ENCODE results near the gene PHACTR3. TPM values are rescaled to one million over a fixed set of nuclear protein-coding genes. Genes with fewer than 3 reads are reported as not detected.

Gene PHACTR3
- total and polyA plus RNA-seq, 2 of the 8 experiments (the other 6 are each of a cell fraction or from before 2014, with no cell fraction given) = 0.05 to 0.13 TPM

- no peak for TF ChIP-seq EGR1 (IDR thresholded peaks at IDR 0.05; ENCODE audit: borderline replicate concordance, low read depth, low read length)
- TF ChIP-seq JUND (IDR thresholded peaks at IDR 0.05; ENCODE audit: low read length) = no peak
- no peak for TF ChIP-seq RFX5 (IDR thresholded peaks at IDR 0.05; ENCODE audit: borderline replicate concordance, low read depth, low read length)
- no peak for TF ChIP-seq SIN3A (conservative IDR thresholded peaks at IDR 0.05 in 1 of 2, IDR thresholded peaks at IDR 0.05 in 1 of 2; ENCODE audit: low read depth in 1 of 2, low read length in 2 of 2)
- TF ChIP-seq SAP30 (IDR thresholded peaks at IDR 0.05; ENCODE audit: insufficient read depth, insufficient replicate concordance, low read length) = no peak
- no peak for TF ChIP-seq BACH1 (IDR thresholded peaks at IDR 0.05; ENCODE audit: low read length)
- no peak for TF ChIP-seq CEBPB (IDR thresholded peaks at IDR 0.05; ENCODE audit: low read depth, low read length)
These were observed 63.7 kb downstream of the PHACTR3 start (continued) for GRCh38 chr20:59667981-59668515.
